Astrocyte of the spinal cord (primary cell): Measurements from ENCODE around the gene GH1.

ENCODE experiments used
- DNase-seq: peaks from one replicate; pipeline ENCODE4 v3.0.0; 2011; ENCODE audit warnings: low read depth, low spot score
- H3K4me3 ChIP-seq: 2 replicates; pipeline ENCODE4 v1.5.1; 2011; ENCODE audit warnings: low read depth, mild to moderate bottlenecking, low read length, moderate library complexity
- CTCF ChIP-seq: IDR thresholded peaks from 2 replicates; pipeline ENCODE4 v1.5.1; 2012; ENCODE audit warnings: low read depth, mild to moderate bottlenecking, low read length, inconsistent platforms
- in situ Hi-C: cut with HindIII; loops from 2 replicates; pipeline ENCODE4 v1.10.0; 2017; ENCODE audit warnings: low sequenced_read_pairs

Gene GH1

GRCh38 chr17:63939884-63940283 lies 21.2 kb upstream of the GH1 start:
- TF ChIP-seq CTCF, result no peak
- in situ Hi-C loops, result no loop called here
- no peak overlapping the region for H3K4me3 ChIP-seq
- no peak for DNase-seq

GRCh38 chr17:63939401-63939800 lies 20.8 kb upstream of the GH1 start:
- no peak for DNase-seq
- in situ Hi-C loops, result no loop called here
- TF ChIP-seq CTCF, result no peak

GRCh38 chr17:63937920-63938319 lies 19.3 kb upstream of the GH1 start:
- DNase-seq, result no peak
- in situ Hi-C loops, result no loop called here
- H3K4me3 ChIP-seq, result no peak overlapping the region
- TF ChIP-seq CTCF, result no peak

More at GRCh38 chr17:63939401-63939800, 20.8 kb upstream of the GH1 start:
- H3K4me3 ChIP-seq, result no peak overlapping the region

GRCh38 chr17:63937319-63937718 lies 18.7 kb upstream of the GH1 start:
- no peak for DNase-seq
- no peak for TF ChIP-seq CTCF
- H3K4me3 ChIP-seq, result no peak overlapping the region
- in situ Hi-C loops, result no loop called here

- in situ Hi-C loops, result no loop called here
- no peak for DNase-seq
- no peak overlapping the region for H3K4me3 ChIP-seq
- TF ChIP-seq CTCF, result no peak
Observed at GRCh38 chr17:63934183-63935112, 15.8 kb upstream of the GH1 start.

GRCh38 chr17:63933598-63933997 lies 15.0 kb upstream of the GH1 start:
- TF ChIP-seq CTCF, result no peak
- no peak overlapping the region for H3K4me3 ChIP-seq
- DNase-seq, result no peak
- in situ Hi-C loops, result no loop called here
